Measurements from ENCODE around the gene ZNF718. TPM values are rescaled to one million over a fixed set of nuclear protein-coding genes. Genes with fewer than 3 reads are reported as not detected.
A peak's percentile ranks its signal among the peaks of the same experiment; 100 is the strongest.
"Not testable (repeated sequence)": the region's sequence is repeated elsewhere in the genome, so short reads cannot be mapped to it uniquely, and the experiment has no call there.

Gene ZNF718
- total and polyA plus RNA-seq, 2 of the 8 experiments (the other 6 are each of a cell fraction or from before 2014, with no cell fraction given), result 3.3 to 19.5 TPM

GRCh38 chr4:213189-213535 lies 88.9 kb downstream of the ZNF718 start:
- H3K79me1 ChIP-seq (ENCODE audit: low read depth, low read length); H2BK20ac ChIP-seq (ENCODE audit: low read length); H3K36me3 ChIP-seq (ENCODE audit: control insufficient read depth in 2 of 4, insufficient read depth in 4 of 4, low read length in 3 of 4); H2BK15ac ChIP-seq (ENCODE audit: low read length); FAIRE-seq; H2AFZ ChIP-seq (ENCODE audit: low read length); H3K4ac ChIP-seq (replicated peaks; ENCODE audit: insufficient read length, low read depth, low read length); H2BK12ac ChIP-seq (ENCODE audit: low read depth, low read length); H4K5ac ChIP-seq (ENCODE audit: insufficient read length, low read depth, low read length); H3K27me3 ChIP-seq (replicated peaks in 1 of 4; ENCODE audit: control insufficient read depth in 3 of 4, extremely low read depth in 1 of 4, insufficient read depth in 3 of 4, low read length in 3 of 4); H3K23ac ChIP-seq (ENCODE audit: insufficient read length); H3K9me3 ChIP-seq (ENCODE audit: insufficient read depth in 2 of 2, low read depth in 1 of 2, low read length in 1 of 2); H3K56ac ChIP-seq (replicated peaks; ENCODE audit: insufficient read length, low read depth, low read length); H2AK5ac ChIP-seq (ENCODE audit: low read depth, low read length); H4K91ac ChIP-seq (replicated peaks; ENCODE audit: insufficient read length, low read length); H2BK120ac ChIP-seq (replicated peaks; ENCODE audit: low read depth, low read length); H3K14ac ChIP-seq (ENCODE audit: insufficient read length); H3K4me1 ChIP-seq (replicated peaks in 1 of 4; ENCODE audit: control insufficient read depth in 3 of 4, insufficient read depth in 4 of 4, low read length in 3 of 4): not testable (repeated sequence)
- peaks cover 4 to 16% of the 10 kb centered on the region in 2 experiments for H4K20me1 ChIP-seq (replicated peaks in 1 of 2; ENCODE audit: control insufficient read depth in 1 of 2, insufficient read depth in 2 of 2, low read length in 2 of 2)
- TF ChIP-seq SAP30 (IDR thresholded peaks at IDR 0.05; ENCODE audit: insufficient read depth, insufficient replicate concordance, low read length) (peak; percentile 56), MAX (IDR thresholded peaks at IDR 0.05) (0 out of 2 replicates have a peak, but pooled peaks have one; percentile 25)
- H2BK5ac ChIP-seq (ENCODE audit: low read depth, low read length), result peak overlapping the region; percentile 90; the same call in 1 of the 2 replicates
- H3K79me2 ChIP-seq (ENCODE audit: control insufficient read depth in 1 of 2, insufficient read depth in 2 of 2, low read length in 2 of 2), result peaks cover 10 to 54% of the 10 kb centered on the region in 2 experiments
- POLR2A ChIA-PET (ENCODE audit: partially characterized antibody), result interaction anchor here (0.8 to 4.7 kb wide), 12 partner anchors 10 to 159 kb away, joined by 3 to 36 read pairs (median 5); partner anchors contain the start of genes ZNF141, ZNF595 and ZNF718
- H3K9ac ChIP-seq (replicated peaks in 1 of 4; ENCODE audit: extremely low read depth in 1 of 4, low read depth in 3 of 4, low read length in 3 of 4), result peak overlapping the region; percentile 77 to 97 (median 94)
- H3K27ac ChIP-seq (ENCODE audit: low read depth, low read length), result peak overlapping the region; percentile 91; the same call in 1 of the 2 replicates
- peak overlapping the region; percentile 86 to 91 (median 87) for H3K4me3 ChIP-seq (ENCODE audit: extremely low read depth in 1 of 4, insufficient read depth in 2 of 4, low read depth in 3 of 4, low read length in 4 of 4)
- CTCF ChIA-PET (ENCODE audit: partially characterized antibody), result interaction anchor here (1.2 to 3.9 kb wide), 3 partner anchors 10 to 37 kb away, joined by 3 to 15 read pairs (median 3); no protein-coding TSS in a partner anchor
- peaks cover 13% of the 10 kb centered on the region; the same call in 1 of the 2 replicates for H3K23me2 ChIP-seq (ENCODE audit: low read depth, low read length)
- DNase-seq (ENCODE audit: low read depth in 1 of 2, low spot score in 2 of 2), result peak in 1 of 2 experiments; percentile 45
- peak overlapping the region; percentile 68 to 72 for H3K4me2 ChIP-seq (ENCODE audit: insufficient read depth in 1 of 2, low read depth in 2 of 2, low read length in 2 of 2)
- H3K18ac ChIP-seq (ENCODE audit: extremely low read depth, low read length), result peak overlapping the region; percentile 75; the same call in 1 of the 2 replicates
- peak overlapping the region; percentile 99; the same call in 1 of the 2 replicates for H4K8ac ChIP-seq (ENCODE audit: extremely low read depth, insufficient read depth, low read length)
- WGBS, 2 experiments (ENCODE audit: extremely low coverage in 1 of 2, insufficient coverage in 1 of 2, insufficient read length in 1 of 2, insufficient replicate concordance in 2 of 2, low coverage in 1 of 2, low lambda C conversion rate in 2 of 2, missing lambda C conversion rate in 1 of 2), result 6% methylated on average over 13 of the region's 13 CpGs; no CpG with 5 or more reads in 1 of the 2 experiments
